GM18508 (cell line): Measurements from ENCODE around the gene TMEM117.

Source experiments
- ATAC-seq: cut with Tn5 transposase; IDR thresholded peaks from one replicate; pipeline ENCODE4 v1.9.1; 2021; ENCODE audit warnings: moderate number of reproducible peaks; ENCODE audit not compliant: insufficient read depth, unreplicated experiment

The TMEM117 gene

DNA sequence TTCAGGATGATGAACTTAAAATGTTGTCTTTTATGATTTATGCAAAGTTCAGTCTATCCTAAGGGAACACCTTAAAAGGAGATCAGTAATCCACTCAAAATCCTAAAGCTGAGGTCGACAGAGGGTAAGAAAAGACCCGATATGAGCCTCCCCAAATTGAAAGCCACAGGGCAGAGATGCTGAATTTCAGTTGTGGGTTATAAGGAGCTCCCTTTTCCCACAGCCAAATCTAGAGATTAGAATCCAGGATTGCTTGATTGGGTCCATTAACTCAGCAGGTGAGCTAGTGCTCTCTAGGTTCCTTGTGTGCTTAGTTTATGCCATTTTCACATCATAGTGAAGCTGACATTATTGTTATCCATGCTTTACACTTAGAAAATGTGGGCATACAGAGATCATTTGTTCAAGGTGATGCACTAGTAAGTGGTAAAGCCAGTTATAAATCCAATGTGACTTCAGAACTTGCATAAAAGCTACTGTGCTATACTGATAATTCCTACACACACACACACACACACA is 417.5 kb downstream of the TMEM117 start:
- no peak for ATAC-seq

DNA sequence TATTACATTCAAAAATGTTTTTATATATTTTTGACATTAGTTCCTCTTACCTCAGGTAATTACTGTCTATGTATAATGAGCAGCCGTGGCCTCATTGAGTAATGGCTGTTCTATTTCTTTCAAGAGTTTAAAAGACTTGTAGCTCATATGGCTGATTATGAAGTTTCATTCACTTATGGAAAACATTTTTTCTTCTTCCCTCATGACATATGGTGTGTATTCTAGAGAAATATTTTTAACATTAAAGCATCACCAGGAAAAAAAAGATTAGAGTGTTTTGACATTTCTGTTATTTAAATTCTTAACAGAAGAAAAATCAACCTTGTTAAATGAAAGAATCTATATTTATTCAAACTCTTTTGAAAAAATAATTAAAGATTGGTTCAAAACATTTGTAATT is 422.4 kb downstream of the TMEM117 start:
- ATAC-seq: no peak

DNA sequence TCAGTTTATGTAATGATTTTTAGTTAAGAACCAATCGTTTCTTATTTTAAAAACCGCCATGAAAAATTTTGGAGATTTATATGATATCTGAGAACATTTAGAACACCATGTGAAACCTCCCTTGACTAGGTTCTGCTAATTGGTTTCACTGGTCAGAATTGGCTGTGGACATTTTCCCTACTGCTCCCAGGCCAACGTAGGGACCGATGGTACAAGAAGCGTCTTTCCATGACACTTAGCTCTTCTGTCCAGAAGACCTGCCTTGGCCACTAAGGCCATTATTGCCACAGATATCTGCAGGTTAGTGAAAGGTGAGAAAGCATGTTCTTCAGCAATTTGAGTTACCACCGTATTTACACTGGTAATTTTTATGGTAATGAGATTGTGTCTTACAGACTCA is 424.0 kb downstream of the TMEM117 start:
- no peak for ATAC-seq

DNA sequence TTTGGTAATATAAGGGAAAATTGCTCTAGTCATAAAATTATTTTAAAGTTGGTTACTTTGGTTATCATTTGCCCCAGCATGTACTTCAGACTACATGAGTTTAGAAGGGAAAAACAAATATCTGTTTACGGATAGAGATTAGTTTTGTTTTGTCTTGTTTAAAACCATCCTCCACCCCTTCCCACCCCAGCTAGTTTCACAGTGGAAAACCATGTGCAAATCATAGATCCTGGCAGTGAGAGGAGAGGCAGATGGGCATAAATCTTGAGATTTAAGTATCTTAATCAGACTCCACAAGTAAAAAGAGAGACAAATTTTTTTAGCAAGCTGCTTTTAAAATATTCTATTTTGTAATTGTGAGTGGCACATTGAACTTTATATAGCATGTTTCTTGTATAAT is 424.7 kb downstream of the TMEM117 start:
- ATAC-seq: no peak

DNA sequence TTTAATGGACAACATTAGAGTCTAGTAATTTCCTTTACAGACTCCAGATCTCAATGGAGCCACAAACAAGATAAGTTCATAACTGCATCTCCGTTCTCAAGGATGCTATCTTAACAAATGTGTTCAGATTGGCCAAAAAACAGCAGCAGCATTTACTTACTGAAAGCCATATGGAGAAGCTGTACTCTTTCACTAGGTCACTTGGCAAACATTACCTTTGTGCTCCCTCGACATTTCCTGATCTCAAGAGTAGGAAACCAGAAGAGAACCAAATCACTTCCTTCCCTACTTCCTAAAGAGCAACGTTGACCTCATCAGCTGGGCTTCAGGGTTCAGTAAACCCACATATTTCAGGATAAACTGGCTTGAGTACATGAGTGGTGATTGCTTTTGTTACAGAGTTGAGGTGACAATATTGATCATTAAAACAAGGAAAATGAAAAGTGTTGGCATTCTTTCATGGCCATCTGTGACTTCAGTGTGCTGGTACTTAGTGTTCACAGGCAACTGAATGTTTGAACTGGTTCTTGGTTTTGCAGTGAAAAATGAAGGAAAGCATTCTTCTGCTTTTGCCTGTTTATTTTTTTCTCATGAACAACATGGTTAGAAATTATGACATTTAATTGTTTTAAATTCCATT is 449.6 kb downstream of the TMEM117 start:
- no peak for ATAC-seq

DNA sequence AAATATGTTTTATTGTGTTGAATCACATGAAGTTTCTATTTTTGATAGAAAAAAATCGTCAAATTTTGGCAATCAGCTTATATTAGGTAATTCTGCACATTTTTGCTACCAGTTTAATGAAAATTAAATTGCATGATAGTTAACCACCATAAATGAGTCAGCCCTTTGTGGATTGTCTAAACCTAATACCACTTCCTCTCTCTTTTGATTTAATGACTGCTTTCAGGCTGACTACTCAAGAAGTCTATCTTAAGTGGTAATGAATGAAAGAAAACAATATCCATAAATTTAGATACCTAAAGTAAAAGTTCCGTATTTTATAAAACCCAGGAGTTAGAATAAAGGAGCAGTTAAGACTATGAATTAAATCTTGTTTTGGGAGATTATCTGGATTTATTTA is 450.5 kb downstream of the TMEM117 start:
- no peak for ATAC-seq

DNA sequence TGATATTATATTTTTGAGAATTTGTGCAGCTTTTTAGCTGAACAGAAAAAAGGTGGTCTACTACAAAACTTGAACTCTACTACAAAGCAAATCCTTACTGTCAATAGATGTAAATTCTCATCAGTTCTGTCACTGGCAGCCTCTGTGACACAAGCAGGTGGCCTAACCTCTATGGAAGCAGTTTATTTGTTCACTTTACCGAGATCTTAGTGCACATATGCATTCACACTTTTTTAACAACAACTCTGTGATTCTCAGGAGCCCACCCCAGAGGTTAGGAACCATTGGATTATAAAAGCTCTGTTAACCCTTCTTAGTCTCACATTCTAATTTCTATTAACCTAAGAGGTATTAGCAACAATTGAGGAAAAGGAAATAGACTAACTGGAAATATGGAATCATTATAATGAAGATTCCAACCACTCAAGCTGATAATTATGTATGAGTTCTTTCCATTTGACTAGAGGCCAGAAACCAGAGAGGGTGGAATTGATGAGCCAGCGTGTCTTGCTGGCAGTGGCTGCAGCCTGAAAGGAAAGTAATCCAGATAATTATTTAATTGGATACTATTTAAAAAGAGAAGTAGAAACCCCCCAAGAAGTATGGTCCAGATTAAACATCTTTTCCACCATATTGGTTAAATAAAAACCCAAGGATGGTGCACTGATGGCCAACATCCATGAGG is 451.1 kb downstream of the TMEM117 start:
- ATAC-seq: no peak

DNA sequence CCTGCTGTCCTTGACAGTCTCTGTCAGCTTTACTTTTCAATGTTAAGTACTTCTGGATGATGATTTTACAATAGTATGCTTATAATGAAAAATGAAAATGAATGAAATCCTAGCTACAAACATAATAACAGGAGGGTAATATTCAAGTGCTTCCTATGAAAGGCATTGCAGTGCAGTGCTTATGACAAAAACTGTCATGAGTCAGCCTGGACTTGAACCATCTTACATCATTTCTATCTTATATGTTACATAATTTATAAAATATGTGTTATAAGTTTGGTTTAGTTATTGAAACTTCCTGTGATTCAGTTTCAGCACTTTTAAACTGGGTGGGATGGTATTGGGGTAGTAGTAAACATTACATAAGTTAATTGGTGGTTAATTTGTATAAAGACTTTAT is 451.7 kb downstream of the TMEM117 start:
- ATAC-seq: no peak

DNA sequence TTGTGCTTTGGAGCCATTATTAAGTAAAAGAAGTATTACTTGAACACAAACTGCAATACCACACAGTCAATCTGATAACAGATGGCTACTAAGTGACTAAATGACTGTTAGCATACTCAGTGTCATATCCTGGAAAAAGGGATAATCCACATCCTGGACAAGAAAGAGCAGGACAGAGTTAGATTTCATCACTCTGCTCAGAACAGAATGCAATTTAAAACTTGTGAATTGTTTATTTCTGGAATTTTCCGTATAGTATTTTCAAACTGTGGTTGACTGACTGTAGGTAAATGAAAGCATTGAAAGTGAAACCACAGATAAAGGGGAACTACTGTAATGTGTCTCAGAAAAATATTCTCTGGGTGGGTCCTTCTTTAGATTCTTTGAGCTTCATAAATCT is 458.8 kb downstream of the TMEM117 start:
- ATAC-seq: peak; percentile 88

DNA sequence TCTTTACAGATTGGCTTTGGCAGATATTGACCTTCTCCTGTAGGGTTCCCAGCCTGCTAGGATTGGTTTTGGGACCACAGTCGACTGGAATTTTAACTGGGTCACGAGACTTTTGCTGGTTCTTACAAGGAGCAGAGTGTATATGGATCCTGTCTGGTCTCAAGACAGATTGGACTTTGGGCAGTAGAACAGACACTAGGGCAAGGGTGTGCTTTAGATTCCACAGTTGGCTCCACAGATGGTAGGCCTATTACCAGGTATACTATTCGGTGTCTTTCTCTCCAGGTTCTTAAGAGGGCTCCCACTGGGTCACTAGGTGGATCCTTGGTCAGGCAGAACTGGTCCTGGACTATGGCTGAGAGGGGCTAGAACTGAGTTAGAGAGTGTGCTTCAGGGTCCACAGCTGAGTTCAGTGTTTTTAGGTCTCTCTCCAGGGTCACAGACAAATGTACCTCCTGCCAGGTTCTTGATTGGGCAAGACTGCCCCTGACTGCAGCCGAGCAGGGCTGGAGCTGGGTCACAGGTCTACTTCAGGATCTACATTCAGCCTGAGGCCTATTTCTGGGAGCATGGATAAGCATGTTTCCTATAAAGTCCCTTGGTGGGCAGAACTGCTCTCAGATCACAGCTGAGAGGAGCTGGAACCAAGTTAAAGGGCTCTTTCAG is 460.2 kb downstream of the TMEM117 start:
- no peak for ATAC-seq

DNA sequence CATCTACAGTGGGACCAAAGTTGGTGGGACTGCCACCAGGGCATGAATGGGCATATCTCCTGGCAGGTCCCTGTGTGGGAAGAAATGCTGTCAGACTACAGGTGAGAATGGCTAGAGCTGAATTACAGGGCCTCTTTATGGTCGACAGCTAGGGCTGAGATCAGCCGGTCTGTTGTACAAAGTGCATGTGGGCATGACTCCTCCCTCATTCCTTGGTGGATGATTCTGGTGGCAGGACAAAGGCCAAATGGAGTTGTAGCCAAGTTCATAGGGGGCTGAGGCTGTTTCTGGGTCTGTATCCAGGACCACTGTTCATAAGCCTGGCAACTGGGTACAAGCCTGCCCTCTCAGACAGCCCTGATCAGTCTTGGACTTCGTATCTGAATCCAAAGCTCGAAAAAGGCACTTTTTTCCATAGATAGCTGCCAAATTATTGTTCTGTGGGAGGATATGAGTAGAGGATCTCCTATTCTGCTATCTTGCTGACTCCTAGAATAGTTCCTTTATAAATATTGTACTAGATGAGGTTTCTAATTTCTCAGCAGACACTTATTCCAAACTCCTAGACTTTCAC is 460.8 kb downstream of the TMEM117 start:
- no peak for ATAC-seq

DNA sequence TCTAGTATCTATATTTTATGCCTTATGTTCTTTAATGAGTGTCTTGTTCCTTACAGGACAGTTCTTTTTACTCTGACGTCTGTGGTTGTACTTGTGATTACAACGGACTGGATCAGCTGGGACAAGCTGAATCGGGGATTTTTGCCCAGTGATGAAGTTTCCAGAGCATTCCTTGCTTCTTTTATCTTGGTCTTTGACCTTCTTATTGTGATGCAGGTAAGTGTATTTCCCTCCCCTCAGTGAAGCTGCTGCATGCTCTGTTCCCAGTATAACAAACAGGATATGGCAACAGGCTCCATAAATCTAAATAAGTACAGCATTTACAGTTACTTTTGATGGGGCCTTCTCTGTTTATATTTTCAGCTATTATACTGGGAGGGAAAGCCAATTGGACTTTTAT is 463.6 kb downstream of the TMEM117 start:
- no peak for ATAC-seq

DNA sequence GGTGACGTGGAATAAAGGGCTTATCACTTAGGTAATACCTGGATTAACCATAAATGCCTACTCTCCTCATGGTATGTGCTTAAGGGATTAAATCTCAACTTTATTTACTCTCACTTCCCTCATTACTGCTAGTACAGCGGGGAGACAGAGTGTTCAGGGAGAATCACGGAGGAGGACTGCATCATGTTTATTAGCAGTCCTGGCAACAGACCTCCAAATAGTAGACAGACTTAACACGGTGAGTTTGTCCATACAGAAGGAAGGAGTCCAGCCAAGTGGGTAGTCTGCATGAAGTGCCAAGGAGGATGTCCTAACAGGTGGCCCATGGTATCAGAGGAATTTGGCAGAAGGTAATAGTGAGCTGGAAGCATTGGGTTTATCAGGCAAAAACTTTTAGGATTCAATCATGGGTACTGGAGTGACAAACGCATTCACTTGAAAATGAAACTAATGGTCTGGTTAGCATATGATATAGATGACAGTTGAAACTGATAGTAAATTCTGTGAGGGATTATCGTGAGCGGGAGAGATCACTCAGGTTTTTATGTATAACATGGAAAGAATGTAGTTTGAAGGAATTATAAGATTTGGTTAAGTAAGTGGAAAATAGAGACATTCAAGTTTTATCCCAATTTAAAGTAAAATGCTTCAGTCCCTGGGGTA is 471.8 kb downstream of the TMEM117 start:
- no peak for ATAC-seq

DNA sequence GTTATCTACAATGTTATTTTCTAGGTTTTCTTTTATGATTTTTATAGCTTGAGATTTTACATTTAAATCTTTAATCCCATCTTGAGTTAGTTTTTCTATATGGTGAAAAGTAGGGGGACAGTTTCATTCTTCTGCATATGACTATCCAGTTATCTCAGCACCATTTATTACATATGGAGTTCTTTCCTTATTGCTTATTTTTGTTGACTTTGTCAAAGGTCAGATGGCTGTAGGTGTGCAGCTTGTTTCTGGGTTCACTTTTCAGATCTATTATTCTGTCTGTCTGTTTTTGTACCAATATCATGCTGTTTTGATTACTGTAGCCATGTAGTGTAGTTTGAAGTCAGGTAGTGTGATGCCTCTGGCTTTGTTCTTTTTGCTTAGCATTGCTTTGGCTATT is 477.3 kb downstream of the TMEM117 start:
- ATAC-seq: no peak

DNA sequence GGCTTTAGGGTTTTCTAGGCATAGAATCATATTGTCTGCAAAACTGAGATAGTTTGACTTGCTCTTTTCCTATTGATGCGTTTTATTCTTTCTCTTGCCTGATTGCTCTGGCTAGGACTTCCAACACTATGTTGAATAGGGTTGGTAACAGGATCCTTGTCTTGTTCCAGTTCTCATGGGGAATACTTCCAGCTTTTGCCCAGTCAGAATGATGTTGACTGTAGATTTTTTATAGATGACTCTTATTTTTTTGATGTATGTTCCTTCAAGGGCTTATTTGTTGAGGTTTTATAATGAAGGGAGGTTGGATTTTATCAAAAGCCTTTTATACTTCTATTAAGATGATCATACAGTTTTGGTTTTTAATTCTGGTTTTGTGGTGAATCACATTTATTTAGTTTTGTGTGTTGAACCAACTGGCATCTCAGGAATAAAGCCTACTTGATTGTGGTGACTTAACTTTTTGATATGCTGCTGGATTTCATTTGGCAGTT is 478.2 kb downstream of the TMEM117 start:
- no peak for ATAC-seq

DNA sequence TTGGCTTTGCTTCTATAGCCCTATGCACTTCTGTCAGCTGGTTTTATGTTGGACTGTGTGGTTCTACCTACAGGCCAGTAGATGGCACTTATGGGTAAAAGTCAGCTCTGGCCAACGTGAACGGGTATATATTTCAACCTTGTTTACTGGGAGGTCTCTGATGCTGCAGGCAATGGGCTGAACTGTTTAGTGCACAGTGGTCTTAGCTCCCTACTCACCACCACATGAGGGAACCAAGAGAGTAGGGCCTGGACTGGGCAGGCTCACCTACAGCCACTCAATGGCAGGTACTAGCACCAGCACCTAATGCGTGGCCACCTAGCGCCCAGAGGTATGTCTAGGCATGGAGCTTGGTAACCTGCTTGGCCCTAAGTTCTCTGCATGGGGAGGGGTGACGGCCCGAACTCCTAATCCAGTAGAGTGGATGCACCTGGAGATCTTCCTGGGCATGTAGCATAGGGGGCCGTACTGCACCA is 481.8 kb downstream of the TMEM117 start:
- ATAC-seq: peak; percentile 83

DNA sequence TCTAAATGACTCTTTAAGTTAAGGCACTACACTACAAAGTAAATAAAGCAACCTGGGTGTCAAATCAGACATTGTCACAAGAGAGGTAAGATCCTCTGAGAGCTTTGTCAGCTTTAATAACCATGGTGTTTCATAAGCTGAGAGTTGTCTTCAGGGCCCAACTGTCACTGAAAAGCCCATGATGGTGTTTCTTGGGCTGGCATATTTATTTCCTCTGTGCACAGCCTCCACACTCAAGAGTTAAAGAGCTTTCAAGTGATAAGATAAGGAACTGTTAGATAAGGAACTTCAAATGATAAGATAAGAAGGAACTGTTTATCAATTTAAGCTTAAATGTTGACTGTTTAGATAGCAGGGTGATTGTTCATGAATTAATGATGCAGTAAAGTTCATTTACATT is 495.4 kb downstream of the TMEM117 start:
- no peak for ATAC-seq

DNA sequence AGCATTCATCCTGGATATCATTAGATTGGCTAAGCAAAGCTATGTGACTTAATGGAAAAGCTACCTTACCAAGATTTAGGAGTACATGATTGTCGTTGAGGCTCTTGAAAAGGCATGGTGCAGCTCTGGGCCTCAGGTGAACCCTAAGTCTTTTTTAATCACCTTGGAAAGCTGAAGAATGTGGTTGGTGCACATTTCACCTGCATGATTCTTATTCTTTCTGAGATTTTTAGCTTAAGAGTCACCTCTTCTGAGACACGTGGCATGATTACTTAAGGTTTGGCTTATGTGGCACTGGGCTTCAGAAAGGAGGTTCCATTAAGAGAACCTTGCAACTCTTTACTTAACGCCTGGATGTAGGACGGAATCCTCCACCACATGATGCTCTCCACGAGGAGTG is 498.5 kb downstream of the TMEM117 start:
- ATAC-seq: no peak

DNA sequence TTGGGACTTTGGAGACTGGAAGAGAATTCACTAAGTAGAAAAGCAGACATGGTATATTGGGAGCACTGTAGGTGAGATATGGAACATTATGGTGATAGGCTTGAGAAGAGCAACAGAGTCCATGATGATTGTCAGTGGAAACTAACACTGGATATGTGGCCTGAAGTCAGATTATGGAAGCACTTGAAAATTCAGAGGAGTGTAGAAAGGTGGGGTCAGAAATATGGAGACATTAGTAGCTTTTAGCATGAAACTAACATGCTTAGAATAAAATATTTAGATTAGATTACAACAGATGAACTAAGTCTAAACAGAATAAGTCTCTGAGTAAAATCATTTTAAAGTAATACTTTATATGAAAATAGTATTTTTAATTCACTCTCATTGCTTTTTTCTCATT is 499.1 kb downstream of the TMEM117 start:
- no peak for ATAC-seq

DNA sequence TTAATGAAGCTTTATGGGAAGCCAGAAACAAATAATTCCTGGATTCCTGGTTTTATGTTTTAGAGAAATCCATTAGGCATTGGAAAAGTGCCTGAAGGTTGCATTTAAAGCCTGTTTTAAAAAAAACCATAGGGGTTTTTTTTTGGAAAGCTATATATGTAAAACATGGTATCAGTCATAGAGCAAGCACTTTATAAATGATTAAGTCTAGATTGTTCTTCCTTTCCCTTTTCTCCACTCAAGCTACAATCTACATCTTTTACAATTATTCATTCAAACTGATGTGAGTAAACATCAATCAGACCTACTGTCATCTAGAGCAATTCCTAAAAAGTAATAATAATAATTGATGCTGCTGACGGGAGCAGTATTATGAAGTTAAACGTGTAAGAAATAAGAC is 500.7 kb downstream of the TMEM117 start:
- ATAC-seq: no peak
